Measurements from ENCODE around the gene ARPC3.
"Not testable (repeated sequence)": the region's sequence is repeated elsewhere in the genome, so short reads cannot be mapped to it uniquely, and the experiment has no call there.

The ARPC3 gene

GRCh38 chr12:110420644-110421043 is 29.5 kb downstream of the ARPC3 start:
- not testable (repeated sequence) for DNase-seq (ENCODE audit: low read depth in 3 of 3, low spot score in 1 of 3)

GRCh38 chr12:110417113-110417512 is 33.0 kb downstream of the ARPC3 start:
- not testable (repeated sequence) for DNase-seq (ENCODE audit: low read depth in 3 of 3, low spot score in 1 of 3)

GRCh38 chr12:110410086-110410485 is 40.1 kb downstream of the ARPC3 start:
- DNase-seq (ENCODE audit: low read depth in 3 of 3, low spot score in 1 of 3) = not testable (repeated sequence)

- not testable (repeated sequence) for DNase-seq (ENCODE audit: low read depth in 3 of 3, low spot score in 1 of 3)
These were observed 44.9 kb downstream of the ARPC3 start for GRCh38 chr12:110405126-110405662.

GRCh38 chr12:110403976-110404682 is 46.0 kb downstream of the ARPC3 start:
- peak; percentile 54 to 63 (median 62) for DNase-seq (ENCODE audit: low read depth in 3 of 3, low spot score in 1 of 3)

- peak; percentile 67 to 70 (median 69) for DNase-seq (ENCODE audit: low read depth in 3 of 3, low spot score in 1 of 3)
These were observed 46.8 kb downstream of the ARPC3 start, which contains the start of gene ANAPC7 for GRCh38 chr12:110403146-110403975. ANAPC7 (minus strand) TSS chr12:110403708; CDS start chr12:110403627, 81 bp downstream.

Measured in stimulated activated CD4-positive, alpha-beta T cell treated with anti-CD3 and anti-CD28 coated beads, TNF-alpha, amount 100 ng/mL, for 1 hour (primary cell).